ENCODE results near the gene SLC30A10.
"Not testable (repeated sequence)": the region's sequence is repeated elsewhere in the genome, so short reads cannot be mapped to it uniquely, and the experiment has no call there.

SLC30A10 gene

GRCh38 chr1:219888667-219889066, 39.7 kb downstream of the SLC30A10 start:
- not testable (repeated sequence) for DNase-seq

- DNase-seq: no peak
These were observed 42.7 kb downstream of the SLC30A10 start for GRCh38 chr1:219885680-219886079.

GRCh38 chr1:219883400-219884332, 44.7 kb downstream of the SLC30A10 start:
- no peak for DNase-seq

- DNase-seq: no peak
These were observed 45.6 kb downstream of the SLC30A10 start for GRCh38 chr1:219882755-219883154.

GRCh38 chr1:219882096-219882495, 46.3 kb downstream of the SLC30A10 start:
- no peak for DNase-seq

- no peak for DNase-seq
These were observed 47.4 kb downstream of the SLC30A10 start for GRCh38 chr1:219880765-219881457.

GRCh38 chr1:219876798-219877209, 51.6 kb downstream of the SLC30A10 start:
- no peak for DNase-seq

GRCh38 chr1:219875860-219876259, 52.5 kb downstream of the SLC30A10 start:
- DNase-seq: no peak

GRCh38 chr1:219872538-219872937, 55.8 kb downstream of the SLC30A10 start:
- not testable (repeated sequence) for DNase-seq

- DNase-seq: no peak
These were observed 56.8 kb downstream of the SLC30A10 start for GRCh38 chr1:219871427-219872057.

- DNase-seq: not testable (repeated sequence)
These were observed 59.7 kb downstream of the SLC30A10 start for GRCh38 chr1:219868615-219869014.

Measured in activated CD4-positive, CD25-positive, alpha-beta regulatory T cell (primary cell).